Endothelial cell of umbilical vein (primary cell): ENCODE data around the gene CKS1B. TPM values are rescaled to one million over a fixed set of nuclear protein-coding genes. Genes with fewer than 3 reads are reported as not detected.

Experiments
- BruUV-seq: library from RNA; stranded (reverse); fragments of 400-500 nt; replicated peaks from 2 replicates; lab custom pipeline; 2021; lab: Mats Ljungman, UMichigan
- CTCF ChIA-PET: fragments of 300-600, 350-600 bp; sonication (Branson Sonifier 250); formaldehyde crosslinking; loops from one replicate; lab custom pipeline; 2021; ENCODE audit warnings: antibody characterized with exemption, inconsistent platforms; lab: Charles Lee
- POLR2A ChIA-PET: fragments of 300-600, 350-600 bp; sonication (Branson Sonifier 250); formaldehyde crosslinking; loops from one replicate; lab custom pipeline; 2021; ENCODE audit warnings: antibody characterized with exemption, inconsistent platforms; lab: Charles Lee
- DNase-seq: peaks from one replicate; pipeline ENCODE4 v3.0.0-alpha.2; 2011; ENCODE audit warnings: low read depth, low spot score
- FAIRE-seq: peaks from 2 replicates; lab custom pipeline; 2011; peaks lifted over from hg19 to GRCh38; lab: Jason Lieb, UNC
- H2AFZ ChIP-seq: 2 replicates; pipeline ENCODE4 v1.6.0; 2012; ENCODE audit warnings: low read depth, low read length, control low read depth, inconsistent platforms
- H3K27ac ChIP-seq: 2 replicates; pipeline ENCODE4 v1.5.1; 2011; ENCODE audit warnings: low read depth, mild to moderate bottlenecking, control low read depth, low read length, moderate library complexity; ENCODE audit not compliant: insufficient read depth
- H3K27me3 ChIP-seq, 2 experiments: 2 replicates each; pipeline versions ENCODE4 v1.6.0 to v1.6.1; 2011; ENCODE audit warnings: low read length in 2 of 2, mixed read lengths in 1 of 2; ENCODE audit not compliant: control insufficient read depth in 2 of 2, insufficient read depth in 2 of 2
- H3K36me3 ChIP-seq, 2 experiments: 2 replicates in 1 of 2; 3 replicates in 1 of 2; pipeline ENCODE4 v1.5.1; 2011; ENCODE audit warnings: low read length in 2 of 2, mild to moderate bottlenecking in 1 of 2, moderate library complexity in 1 of 2; ENCODE audit not compliant: control insufficient read depth in 2 of 2, insufficient read depth in 2 of 2; ENCODE audit errors: extremely low read depth in 1 of 2
- H3K4me1 ChIP-seq: 3 replicates; pipeline ENCODE4 v1.5.1; 2011; ENCODE audit warnings: mild to moderate bottlenecking, low read length; ENCODE audit not compliant: control insufficient read depth, insufficient read depth; ENCODE audit errors: extremely low read depth
- H3K4me2 ChIP-seq: 2 replicates; pipeline ENCODE4 v1.6.1; 2011; ENCODE audit warnings: low read length, control low read depth, mixed read lengths; ENCODE audit not compliant: insufficient read depth
- H3K4me3 ChIP-seq, 3 experiments: fragments of 200-600 bp in 1 of 3; sonication (generic), shearing (Covaris generic) in 1 of 3; replicated peaks in 1 of 3; 2 replicates each; pipeline ENCODE4 v1.5.1; 2011 to 2016; ENCODE audit warnings: control low read depth in 3 of 3, low read length in 3 of 3, mild to moderate bottlenecking in 2 of 3, inconsistent platforms in 1 of 3, low read depth in 1 of 3, moderate library complexity in 1 of 3; ENCODE audit not compliant: insufficient read depth in 1 of 3
- H3K79me2 ChIP-seq: 2 replicates; pipeline ENCODE4 v1.6.0; 2012; ENCODE audit warnings: low read length, inconsistent platforms; ENCODE audit not compliant: control insufficient read depth, insufficient read depth
- H3K9ac ChIP-seq: replicated peaks from 2 replicates; pipeline ENCODE3; 2011; ENCODE audit warnings: low read length, control low read depth; ENCODE audit not compliant: insufficient read depth; ENCODE audit errors: extremely low read depth
- H3K9me1 ChIP-seq: replicated peaks from 3 replicates; pipeline ENCODE4 v1.6.0; 2011; ENCODE audit warnings: mild to moderate bottlenecking, low read length; ENCODE audit not compliant: control insufficient read depth, insufficient read depth; ENCODE audit errors: extremely low read depth
- H3K9me3 ChIP-seq: replicated peaks from 2 replicates; pipeline ENCODE4 v1.5.1; 2012; ENCODE audit warnings: low read length, inconsistent platforms; ENCODE audit not compliant: control insufficient read depth, insufficient read depth
- H4K20me1 ChIP-seq: replicated peaks from 2 replicates; pipeline ENCODE3; 2011; ENCODE audit warnings: mild to moderate bottlenecking, low read length; ENCODE audit not compliant: control insufficient read depth, insufficient read depth; ENCODE audit errors: extremely low read depth
- CTCF ChIP-seq, 2 donors: IDR thresholded peaks; 1 replicate in 1 of 2; 2 replicates in 1 of 2; pipeline ENCODE4 v1.5.1; 2011; ENCODE audit warnings: low read length in 2 of 2, mild to moderate bottlenecking in 2 of 2, moderate library complexity in 2 of 2, control low read depth in 1 of 2, inconsistent platforms in 1 of 2, low read depth in 1 of 2; ENCODE audit not compliant: insufficient read depth in 1 of 2; ENCODE audit errors: extremely low read depth in 1 of 2
- EZH2 ChIP-seq: IDR thresholded peaks from 2 replicates; pipeline ENCODE4 v1.6.1; 2012; ENCODE audit warnings: borderline replicate concordance, low read depth, mild to moderate bottlenecking, moderate library complexity, low read length, inconsistent platforms; ENCODE audit not compliant: severe bottlenecking
- FOS ChIP-seq: IDR thresholded peaks from 2 replicates; pipeline ENCODE4 v1.6.1; 2011; ENCODE audit warnings: mild to moderate bottlenecking, low read length, moderate library complexity, borderline replicate concordance; ENCODE audit not compliant: insufficient read depth
- GATA2 ChIP-seq: IDR thresholded peaks from 2 replicates; pipeline ENCODE4 v1.7.0; 2011; ENCODE audit warnings: low read depth, mild to moderate bottlenecking, moderate library complexity, mixed read lengths, low read length; ENCODE audit not compliant: insufficient read length, insufficient read depth
- JUN ChIP-seq: IDR thresholded peaks from 2 replicates; pipeline ENCODE4 v1.6.1; 2011; ENCODE audit warnings: borderline replicate concordance, low read depth; ENCODE audit not compliant: insufficient read length, insufficient read depth
- MYC ChIP-seq: IDR thresholded peaks from one replicate; pipeline ENCODE4 v1.6.1; 2011; ENCODE audit warnings: mild to moderate bottlenecking, low read depth, low read length
- POLR2A ChIP-seq: IDR thresholded peaks from 2 replicates; pipeline ENCODE4 v1.6.1; 2012; ENCODE audit warnings: low read depth, mild to moderate bottlenecking, control low read depth, low read length
- POLR2AphosphoS5 ChIP-seq: IDR thresholded peaks from 2 replicates; pipeline ENCODE4 v1.6.1; 2012; ENCODE audit warnings: low read depth, mild to moderate bottlenecking, control low read depth, low read length, moderate library complexity; ENCODE audit not compliant: insufficient read depth
- dilution Hi-C: fragments of 300-500 bp; cut with MboI; formaldehyde crosslinking; loops from one replicate; pipeline ENCODE4 v1.15.0; 2019; ENCODE audit warnings: low sequenced_read_pairs; ENCODE audit not compliant: extremely low pct_ligation_motif_present
- intact Hi-C: fragments of 100-400 bp; cut with micrococcal nuclease; formaldehyde crosslinking; loops from one replicate; pipeline ENCODE4 v1.10.0; 2022
- polyA plus RNA-seq, 4 experiments: library from polyadenylated mRNA; depleted of rRNA in 3 of 4; stranded (reverse) in 3 of 4; unstranded in 1 of 4; fragments of >200 nt; gene quantifications; 2 replicates each; pipeline versions ENCODE4 v1.2.1 to v1.2.3, GENCODE V29; 2011 to 2012; ENCODE audit warnings: missing spikeins in 1 of 4
- total RNA-seq: library from RNA; stranded (reverse); gene quantifications from 2 replicates; pipeline ENCODE4 v1.2.3, GENCODE V29; 2021
- TF ChIP-seq, protein P1 (sequence below): IDR thresholded peaks from 2 replicates; pipeline ENCODE4 v1.6.1; 2011; ENCODE audit not compliant: insufficient read depth, insufficient read length

CKS1B gene
- total and polyA plus RNA-seq, 2 donors (not counting 3 experiments of a cell fraction or from before 2014, with no cell fraction given), result 126 to 280 TPM

GRCh38 chr1:154934358-154934948 is 40.0 kb upstream of the CKS1B start:
- dilution Hi-C loops, result no loop called here
- POLR2A ChIA-PET, result interaction anchor here (0.7 kb wide), 1 partner anchor 21 kb away, joined by 5 read pairs; no protein-coding TSS in a partner anchor
- Histone ChIP-seq H3K4me2 (no peak overlapping the region), H3K4me3 (no peak overlapping the region), H3K9me1 (no peaks in the 10 kb centered on the region), H3K4me1 (peaks cover 8% of the 10 kb centered on the region), H3K9me3 (no peaks in the 10 kb centered on the region), H3K27ac (no peak overlapping the region), H4K20me1 (no peaks in the 10 kb centered on the region), H2AFZ (no peak overlapping the region), H3K9ac (no peak overlapping the region), H3K79me2 (no peaks in the 10 kb centered on the region), H3K36me3 (no peaks in the 10 kb centered on the region), H3K27me3 (no peaks in the 10 kb centered on the region)
- FAIRE-seq (no peak), DNase-seq (no peak)
- no TSS peak for BruUV-seq
- TF ChIP-seq MYC (no peak), FOS (no peak), CTCF (IDR thresholded peaks at IDR 0.05; ENCODE audit: extremely low read depth in 1 of 2, insufficient read depth in 1 of 2, low read depth in 1 of 2, low read length in 2 of 2) (no peak), GATA2 (no peak), EZH2 (no peak), POLR2A (no peak), JUN (no peak), POLR2AphosphoS5 (no peak)
- TF ChIP-seq, protein P1, sequence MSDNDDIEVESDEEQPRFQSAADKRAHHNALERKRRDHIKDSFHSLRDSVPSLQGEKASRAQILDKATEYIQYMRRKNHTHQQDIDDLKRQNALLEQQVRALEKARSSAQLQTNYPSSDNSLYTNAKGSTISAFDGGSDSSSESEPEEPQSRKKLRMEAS, result no peak
- CTCF ChIA-PET, result interaction anchor here (1.6 kb wide), 1 partner anchor 13 kb away, joined by 5 read pairs; no protein-coding TSS in a partner anchor
- intact Hi-C loops, result no loop called here
